Common myeloid progenitor, CD34-positive (primary cell): ENCODE measurements around the gene TRIM63.

ENCODE experiments used
- CTCF ChIA-PET: fragments of 350-600 bp; sonication (Branson Sonifier 250); formaldehyde crosslinking; loops from one replicate; lab custom pipeline; 2021; ENCODE audit warnings: antibody characterized with exemption; lab: Charles Lee
- POLR2A ChIA-PET: fragments of 350-600 bp; sonication (Branson Sonifier 250); formaldehyde crosslinking; loops from one replicate; lab custom pipeline; 2021; ENCODE audit warnings: antibody characterized with exemption; lab: Charles Lee
- DNase-seq, 3 donors: peaks; one replicate each; pipeline versions ENCODE4 v3.0.0 to v3.0.0-alpha.2; 2013
- H3K27ac ChIP-seq, 2 experiments: 1 replicate in 1 of 2; 2 replicates in 1 of 2; pipeline ENCODE4 v1.7.0; 2013; ENCODE audit warnings: inconsistent platforms in 2 of 2, low read length in 2 of 2, mild to moderate bottlenecking in 2 of 2, low read depth in 1 of 2, moderate library complexity in 1 of 2; ENCODE audit not compliant: severe bottlenecking in 2 of 2, insufficient read depth in 1 of 2, poor library complexity in 1 of 2
- H3K27me3 ChIP-seq, 5 experiments: replicated peaks in 2 of 5; 1 replicate in 3 of 5; 2 replicates in 2 of 5; pipeline versions ENCODE4 v1.6.1 to v1.7.0; 2013; ENCODE audit warnings: low read length in 4 of 5, mild to moderate bottlenecking in 2 of 5, moderate library complexity in 2 of 5, inconsistent platforms in 1 of 5; ENCODE audit not compliant: insufficient read depth in 5 of 5, control insufficient read depth in 4 of 5
- H3K36me3 ChIP-seq, 4 experiments: 1 replicate in 2 of 4; 2 replicates in 2 of 4; pipeline versions ENCODE4 v1.6.1 to v1.7.0; 2013; ENCODE audit warnings: low read length in 3 of 4, control low read depth in 1 of 4, mild to moderate bottlenecking in 1 of 4; ENCODE audit not compliant: control insufficient read depth in 4 of 4, insufficient read depth in 4 of 4
- H3K4me1 ChIP-seq, 4 experiments: 1 replicate in 3 of 4; 2 replicates in 1 of 4; pipeline versions ENCODE4 v1.6.1 to v1.7.1; 2013; ENCODE audit warnings: low read length in 3 of 4, mild to moderate bottlenecking in 3 of 4, control low read depth in 1 of 4, inconsistent platforms in 1 of 4, moderate library complexity in 1 of 4; ENCODE audit not compliant: control insufficient read depth in 4 of 4, insufficient read depth in 4 of 4; ENCODE audit errors: control extremely low read depth in 1 of 4
- H3K4me3 ChIP-seq, 7 experiments: 1 replicate in 4 of 7; 2 replicates in 3 of 7; pipeline versions ENCODE4 v1.5.1 to v1.7.0; 2013; ENCODE audit warnings: mild to moderate bottlenecking in 7 of 7, low read length in 6 of 7, moderate library complexity in 6 of 7, inconsistent platforms in 2 of 7, low read depth in 2 of 7, control low read depth in 1 of 7; ENCODE audit not compliant: insufficient read depth in 4 of 7, control insufficient read depth in 1 of 7; ENCODE audit errors: extremely low read depth in 1 of 7
- H3K9me3 ChIP-seq, 5 experiments: 1 replicate in 4 of 5; 2 replicates in 1 of 5; pipeline versions ENCODE4 v1.6.1 to v1.7.1; 2013; ENCODE audit warnings: low read length in 4 of 5, mild to moderate bottlenecking in 2 of 5, inconsistent platforms in 1 of 5, low read depth in 1 of 5, moderate library complexity in 1 of 5; ENCODE audit not compliant: control insufficient read depth in 4 of 5, insufficient read depth in 2 of 5; ENCODE audit errors: control extremely low read depth in 1 of 5
- WGBS: methylation state at CpG from one replicate; pipeline ENCODE4 v1.1.5; 2013; ENCODE audit not compliant: insufficient coverage; 5-methylcytosine and 5-hydroxymethylcytosine counted together

Gene TRIM63

DNA sequence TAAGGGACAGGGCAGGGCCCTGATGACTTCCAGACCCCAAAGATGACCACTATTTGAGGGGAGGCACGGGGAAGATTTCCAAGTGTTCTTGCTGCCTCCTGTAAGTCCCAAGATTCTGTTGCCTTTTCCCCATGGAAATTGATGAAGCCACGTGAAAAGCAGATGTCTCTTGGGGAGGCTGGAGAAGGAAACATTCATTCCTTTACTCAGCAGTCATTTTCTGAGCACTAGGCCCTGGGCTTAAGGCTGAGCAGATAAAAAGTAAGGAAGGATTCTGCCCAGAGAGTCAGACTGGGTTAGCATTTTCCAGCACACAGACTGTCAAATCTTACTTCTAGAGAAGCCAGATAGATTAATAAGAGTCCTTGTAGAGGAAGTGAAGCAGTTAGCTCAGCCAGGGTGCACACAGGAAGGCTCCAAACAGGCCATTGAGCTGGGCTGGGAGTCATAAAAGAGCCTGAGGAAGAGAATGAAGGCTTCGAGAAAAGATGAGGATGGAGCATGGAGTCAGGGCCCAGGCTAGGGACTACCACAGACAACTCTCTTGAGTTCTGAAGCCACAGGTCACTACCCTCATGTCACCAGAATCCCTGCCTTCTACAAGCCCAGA lies 35.7 kb downstream of the TRIM63 start:
- Histone ChIP-seq H3K9me3 (no peaks in the 10 kb centered on the region), H3K4me3 (no peak overlapping the region), H3K36me3 (no peaks in the 10 kb centered on the region), H3K4me1 (peaks cover 0 to 37% (median 14%) of the 10 kb centered on the region in 4 experiments), H3K27ac (no peak overlapping the region), H3K27me3 (peaks cover 0 to 13% (median 6%) of the 10 kb centered on the region in 5 experiments)
- POLR2A ChIA-PET = no interaction called here
- CTCF ChIA-PET = interaction anchor here (1.0 to 3.0 kb wide), 2 partner anchors 10 to 136 kb away, joined by 3 to 8 read pairs; partner anchors contain the start of gene EXTL1
- 100% methylated on average over 2 of the region's 3 CpGs for WGBS
- no peak for DNase-seq

DNA sequence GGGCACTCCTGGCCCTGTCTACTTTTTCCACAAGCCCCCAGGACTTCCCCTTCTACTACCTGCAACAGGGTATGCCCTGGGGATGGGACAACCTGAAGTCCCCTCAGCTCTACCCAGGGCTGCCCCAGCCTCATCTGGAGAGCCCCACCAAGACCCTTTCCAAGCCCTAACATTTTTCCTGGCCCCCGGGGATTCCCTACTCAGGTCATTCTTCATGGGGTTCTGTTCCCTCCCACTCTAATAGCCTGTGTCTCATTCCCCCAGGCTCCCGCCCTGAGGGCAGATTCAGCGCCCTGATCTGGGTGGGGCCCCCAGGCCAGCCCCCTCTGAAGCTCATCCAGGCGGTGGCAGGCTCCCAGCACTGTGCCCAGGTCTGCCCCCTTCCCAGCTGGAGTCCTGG lies 36.2 kb downstream of the TRIM63 start:
- ChIA-PET POLR2A (interaction anchor here (0.6 kb wide), 1 partner anchor 210 kb away, joined by 3 read pairs; no protein-coding TSS in a partner anchor), CTCF (interaction anchor here (0.7 to 3.0 kb wide), 3 partner anchors 9 to 187 kb away, joined by 3 to 8 read pairs (median 3); partner anchors contain the start of gene EXTL1)
- Histone ChIP-seq H3K27me3 (peaks cover 0 to 13% (median 6%) of the 10 kb centered on the region in 5 experiments), H3K36me3 (no peaks in the 10 kb centered on the region), H3K9me3 (no peaks in the 10 kb centered on the region), H3K4me1 (peaks cover 0 to 32% (median 11%) of the 10 kb centered on the region in 4 experiments), H3K27ac (no peak overlapping the region), H3K4me3 (no peak overlapping the region)
- DNase-seq = no peak
- 100% methylated on average over 4 of the region's 4 CpGs for WGBS

DNA sequence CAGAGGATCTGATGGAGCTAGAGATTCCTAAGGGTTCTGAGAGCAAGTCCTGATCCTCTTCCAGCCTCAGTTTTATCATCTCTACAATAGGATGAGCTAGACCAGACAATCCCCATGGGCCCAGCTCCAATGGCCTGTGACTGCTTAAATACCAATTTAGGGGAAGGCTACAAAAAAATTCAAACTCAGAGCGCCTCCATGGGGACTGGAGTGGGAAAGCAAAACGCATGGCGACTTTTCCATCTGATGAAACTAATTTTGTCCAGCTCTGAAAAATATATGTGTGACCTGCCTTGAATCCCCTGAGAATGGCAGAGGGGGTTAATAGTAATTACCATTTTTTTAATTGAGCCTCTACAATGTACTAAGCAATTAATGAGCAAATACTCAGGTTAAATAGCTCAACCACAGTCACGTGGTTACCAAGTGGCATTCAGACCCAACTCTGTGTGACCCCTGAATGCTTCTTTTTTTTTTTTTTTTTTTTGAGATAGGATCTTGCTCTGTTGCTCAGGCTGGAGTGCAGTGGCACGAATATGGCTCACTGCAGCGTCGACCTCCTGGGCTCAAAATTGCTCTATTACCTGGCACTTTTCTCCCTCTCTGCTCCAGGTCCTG lies 37.5 kb downstream of the TRIM63 start:
- no peaks in the 10 kb centered on the region for H3K9me3 ChIP-seq
- ChIA-PET CTCF (interaction anchor here (1.0 to 2.4 kb wide), 4 partner anchors 9 to 135 kb away, joined by 3 to 7 read pairs (median 4); no protein-coding TSS in a partner anchor), POLR2A (no interaction called here)
- no peaks in the 10 kb centered on the region for H3K36me3 ChIP-seq
- H3K4me3 ChIP-seq = no peak overlapping the region
- H3K27me3 ChIP-seq = peaks cover 0 to 16% (median 6%) of the 10 kb centered on the region in 5 experiments
- 92% methylated on average over 7 of the region's 7 CpGs for WGBS
- H3K27ac ChIP-seq = no peak overlapping the region
- peaks cover 0 to 20% (median 5%) of the 10 kb centered on the region in 4 experiments for H3K4me1 ChIP-seq
- no peak for DNase-seq

DNA sequence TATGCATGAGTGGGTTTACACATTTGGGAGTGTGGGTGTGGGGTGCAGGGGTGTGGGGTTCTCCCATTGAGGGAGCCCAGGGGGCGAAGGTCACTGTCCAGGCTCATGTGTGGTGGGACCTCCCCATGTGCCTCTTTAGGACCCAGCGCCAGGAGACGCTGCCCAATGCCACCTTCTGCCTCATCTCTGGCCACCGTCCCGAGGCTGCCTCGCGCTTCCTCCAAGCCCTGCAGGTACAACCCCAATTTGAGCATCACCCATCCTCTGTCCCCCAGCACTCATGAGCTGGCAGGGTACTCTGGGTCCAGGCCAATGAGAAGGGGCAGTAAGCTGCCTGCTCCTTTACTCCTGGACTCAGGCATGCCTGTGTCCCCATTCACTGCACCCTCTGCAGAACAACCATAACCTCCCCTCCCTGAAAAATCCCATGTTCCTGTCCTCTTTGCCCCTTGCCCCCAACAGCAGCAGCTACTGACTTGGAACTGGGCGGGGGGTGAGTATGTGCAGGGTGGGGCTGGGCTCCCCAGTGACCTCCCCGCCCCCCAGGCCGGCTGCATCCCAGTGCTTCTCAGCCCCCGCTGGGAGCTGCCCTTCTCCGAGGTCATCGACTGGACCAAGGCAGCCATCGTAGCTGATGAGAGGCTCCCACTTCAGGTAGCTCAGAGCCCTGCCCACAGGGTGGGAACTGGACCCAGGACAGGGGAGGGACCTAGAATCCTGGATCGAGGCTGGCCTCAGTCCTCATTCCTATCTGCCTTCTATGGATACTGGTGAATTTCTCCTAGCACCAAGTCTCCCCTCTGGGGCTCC lies 38.2 kb downstream of the TRIM63 start:
- H3K36me3 ChIP-seq = no peaks in the 10 kb centered on the region
- H3K27me3 ChIP-seq = peaks cover 0 to 8% (median 0%) of the 10 kb centered on the region in 5 experiments
- H3K27ac ChIP-seq = no peak overlapping the region
- DNase-seq = no peak
- ChIA-PET POLR2A (interaction anchor here (0.6 kb wide), 1 partner anchor 175 kb away, joined by 3 read pairs; no protein-coding TSS in a partner anchor), CTCF (interaction anchor here (1.0 to 2.4 kb wide), 3 partner anchors 9 to 134 kb away, joined by 3 to 7 read pairs (median 4); no protein-coding TSS in a partner anchor)
- H3K9me3 ChIP-seq = no peaks in the 10 kb centered on the region
- H3K4me3 ChIP-seq = no peak overlapping the region
- peaks cover 0 to 17% (median 0%) of the 10 kb centered on the region in 4 experiments for H3K4me1 ChIP-seq
- WGBS = 91% methylated on average over 13 of the region's 15 CpGs

DNA sequence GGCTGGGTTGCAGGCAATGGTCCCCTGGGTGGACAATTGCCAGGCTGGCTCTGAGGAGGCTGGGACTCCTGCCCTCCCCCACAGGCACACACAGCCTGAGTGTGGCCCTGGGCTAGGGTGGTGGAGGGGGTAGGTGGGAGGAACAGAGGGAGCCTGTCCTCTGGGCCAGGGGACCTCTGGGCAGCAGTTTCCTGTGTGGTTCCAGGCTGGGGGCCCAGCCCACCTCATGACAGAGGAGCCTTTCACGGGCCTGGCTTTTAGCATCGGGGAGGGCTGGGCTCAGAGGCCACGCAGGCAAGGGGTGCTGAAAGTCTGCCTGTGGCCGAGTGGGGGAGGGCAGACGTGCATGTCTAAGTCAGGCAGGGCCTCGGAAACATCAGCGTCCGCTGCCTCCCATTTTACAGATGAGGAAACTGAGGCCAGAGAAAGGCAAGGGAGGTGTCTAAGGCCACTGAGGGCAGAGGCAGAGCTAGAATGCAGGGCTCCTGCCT lies 38.9 kb downstream of the TRIM63 start:
- Histone ChIP-seq H3K27me3 (peaks cover 0 to 6% (median 0%) of the 10 kb centered on the region in 5 experiments), H3K4me3 (no peak overlapping the region), H3K4me1 (peaks cover 0 to 17% (median 0%) of the 10 kb centered on the region in 4 experiments), H3K27ac (no peak overlapping the region), H3K9me3 (no peaks in the 10 kb centered on the region), H3K36me3 (no peaks in the 10 kb centered on the region)
- WGBS = 75% methylated on average over 8 of the region's 8 CpGs
- ChIA-PET CTCF (interaction anchor here (1.5 to 2.4 kb wide), 2 partner anchors 10 to 133 kb away, joined by 4 to 7 read pairs; no protein-coding TSS in a partner anchor), POLR2A (no interaction called here)
- no peak for DNase-seq

DNA sequence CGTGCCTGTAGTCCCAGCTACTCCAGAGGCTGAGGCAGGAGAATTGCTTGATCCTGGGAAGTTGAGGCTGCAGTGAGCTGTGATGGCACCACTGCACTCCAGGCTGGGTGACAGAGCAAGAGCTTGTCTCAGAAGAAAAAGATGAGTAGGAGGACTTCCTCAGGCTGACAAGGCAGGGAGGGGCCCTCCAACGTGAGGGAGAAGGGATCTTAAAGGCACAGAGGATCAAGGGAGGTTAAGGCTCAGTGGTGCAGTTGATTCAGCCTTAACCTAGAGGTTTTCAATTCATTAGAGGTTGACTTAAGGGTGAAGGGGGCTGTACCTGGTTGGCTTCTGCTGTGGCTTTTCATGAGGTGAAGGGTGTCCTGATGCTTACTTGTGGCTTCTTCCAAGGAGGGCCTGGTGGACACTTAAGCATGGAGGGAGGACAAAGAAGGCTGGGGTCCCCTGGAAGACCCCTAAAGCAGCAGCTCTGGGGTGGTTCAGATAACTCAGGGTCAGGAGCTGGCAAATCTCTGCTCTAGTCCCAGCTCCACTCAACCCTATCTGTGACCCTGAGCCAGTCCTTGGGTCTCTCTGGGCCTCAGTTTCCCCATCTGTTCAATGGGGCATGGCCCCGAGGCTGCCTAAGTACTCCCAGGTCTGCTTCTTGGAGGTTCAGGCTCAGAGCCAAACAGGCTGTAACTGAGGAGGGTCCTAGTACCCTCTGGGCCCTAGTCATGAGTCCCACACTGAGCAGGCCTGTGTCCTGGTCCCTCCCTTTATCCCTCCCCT lies 39.5 kb downstream of the TRIM63 start:
- Histone ChIP-seq H3K27me3 (peaks cover 0 to 3% (median 0%) of the 10 kb centered on the region in 5 experiments), H3K36me3 (no peaks in the 10 kb centered on the region), H3K9me3 (no peaks in the 10 kb centered on the region), H3K27ac (no peak overlapping the region), H3K4me1 (peaks cover 0 to 17% (median 0%) of the 10 kb centered on the region in 4 experiments), H3K4me3 (no peak overlapping the region)
- DNase-seq = no peak
- ChIA-PET POLR2A (no interaction called here), CTCF (interaction anchor here (1.3 to 1.5 kb wide), 2 partner anchors 23 to 132 kb away, joined by 4 read pairs; no protein-coding TSS in a partner anchor)
- 59% methylated on average over 3 of the region's 3 CpGs for WGBS
